GM18517 (cell line): ENCODE data around the gene FOLR1.
"Not testable (repeated sequence)": the region's sequence is repeated elsewhere in the genome, so short reads cannot be mapped to it uniquely, and the experiment has no call there.

Source experiments
- ATAC-seq: cut with Tn5 transposase; IDR thresholded peaks from one replicate; pipeline ENCODE4 v1.9.1; 2021; ENCODE audit warnings: mild to moderate bottlenecking, moderate library complexity; ENCODE audit not compliant: unreplicated experiment

FOLR1 gene

DNA sequence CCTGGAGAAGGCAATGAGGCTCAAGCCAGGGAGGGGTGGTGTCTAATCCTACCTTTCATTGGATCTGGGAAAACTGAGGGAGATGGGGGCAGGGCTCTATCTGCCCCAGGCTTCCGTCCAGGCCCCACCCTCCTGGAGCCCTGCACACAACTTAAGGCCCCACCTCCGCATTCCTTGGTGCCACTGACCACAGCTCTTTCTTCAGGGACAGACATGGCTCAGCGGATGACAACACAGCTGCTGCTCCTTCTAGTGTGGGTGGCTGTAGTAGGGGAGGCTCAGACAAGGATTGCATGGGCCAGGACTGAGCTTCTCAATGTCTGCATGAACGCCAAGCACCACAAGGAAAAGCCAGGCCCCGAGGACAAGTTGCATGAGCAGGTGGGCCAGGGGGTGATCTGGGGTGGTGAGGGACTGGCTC is at the start of gene FOLR1:
Gene FOLR1 (plus strand): TSS at position 180 of the 421 bp plus-strand sequence. CDS start 34 bp downstream, at position 214.
- no peak for ATAC-seq

DNA sequence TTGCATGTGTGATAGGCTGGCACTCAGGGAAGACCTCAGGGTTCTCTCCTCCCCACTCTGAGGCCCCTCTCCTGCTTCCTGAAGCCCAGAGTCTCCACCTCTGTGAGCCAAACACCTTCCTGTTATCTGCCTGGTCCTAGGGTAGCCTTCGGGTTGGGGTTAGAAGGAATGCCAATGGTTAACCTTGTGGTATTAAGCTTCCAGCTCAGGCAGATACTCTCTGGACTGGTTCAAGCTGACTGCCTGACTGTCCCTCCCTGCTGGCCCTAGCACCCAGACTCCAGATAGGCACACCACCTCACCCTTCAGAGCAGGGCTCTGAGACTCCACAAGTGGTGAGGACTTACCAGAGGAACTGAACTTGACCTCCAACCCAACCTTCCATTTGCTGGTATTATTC is 49.4 kb upstream of the FOLR1 start:
- not testable (repeated sequence) for ATAC-seq

DNA sequence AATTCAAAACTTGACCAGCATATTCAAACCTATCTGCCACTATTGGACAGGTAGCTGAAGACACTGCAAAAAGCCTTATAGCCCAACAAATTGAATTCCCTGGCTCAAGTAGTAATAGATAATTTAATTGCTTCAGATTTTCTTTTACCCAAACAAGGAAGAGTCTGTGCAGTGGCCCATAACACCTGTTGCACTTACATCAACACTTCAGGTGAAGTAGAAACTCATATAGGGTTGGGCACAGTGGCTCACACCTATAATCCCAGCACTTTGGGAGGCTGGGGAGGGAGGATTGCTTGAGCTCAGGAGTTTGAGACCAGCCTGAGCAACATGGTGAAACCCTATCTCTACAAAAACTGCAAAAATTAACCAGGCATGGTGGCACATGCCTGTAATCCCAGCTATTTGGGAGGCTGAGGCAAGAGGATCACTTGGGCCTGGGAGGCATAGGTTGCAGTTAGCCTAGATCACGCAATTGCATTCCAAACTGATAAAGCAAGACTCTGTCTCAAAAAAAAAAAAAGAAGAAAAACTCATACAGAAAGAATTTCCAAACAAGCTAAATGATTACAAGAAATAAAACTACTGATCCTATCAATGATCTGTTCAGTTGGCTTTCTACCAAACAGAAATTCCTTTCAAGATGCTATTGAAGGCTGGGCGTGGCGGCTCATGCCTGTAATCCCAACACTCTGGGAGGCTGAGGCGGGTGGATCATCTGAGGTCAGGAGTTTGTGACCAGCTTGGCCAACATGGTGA is 47.0 kb upstream of the FOLR1 start:
- no peak for ATAC-seq

DNA sequence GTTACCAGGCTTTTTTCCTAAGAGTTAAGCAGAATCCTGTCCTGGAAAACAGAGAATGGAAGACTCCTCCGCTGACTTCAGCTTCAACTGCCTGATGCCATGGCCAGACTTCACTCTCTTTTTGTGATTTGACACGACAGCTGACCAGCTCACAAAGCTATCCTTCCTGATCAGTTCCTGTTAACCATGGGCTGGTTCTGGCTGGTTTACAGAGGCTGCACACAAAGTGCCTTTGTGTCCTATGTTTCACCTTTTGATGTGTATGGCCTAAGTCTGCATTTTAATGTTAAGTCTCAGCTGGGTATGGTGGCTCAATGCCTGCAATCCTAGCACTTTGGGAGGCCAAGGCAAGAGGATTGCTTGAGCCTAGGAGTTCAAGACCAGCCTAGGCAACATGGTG is 45.3 kb upstream of the FOLR1 start:
- ATAC-seq, result no peak

DNA sequence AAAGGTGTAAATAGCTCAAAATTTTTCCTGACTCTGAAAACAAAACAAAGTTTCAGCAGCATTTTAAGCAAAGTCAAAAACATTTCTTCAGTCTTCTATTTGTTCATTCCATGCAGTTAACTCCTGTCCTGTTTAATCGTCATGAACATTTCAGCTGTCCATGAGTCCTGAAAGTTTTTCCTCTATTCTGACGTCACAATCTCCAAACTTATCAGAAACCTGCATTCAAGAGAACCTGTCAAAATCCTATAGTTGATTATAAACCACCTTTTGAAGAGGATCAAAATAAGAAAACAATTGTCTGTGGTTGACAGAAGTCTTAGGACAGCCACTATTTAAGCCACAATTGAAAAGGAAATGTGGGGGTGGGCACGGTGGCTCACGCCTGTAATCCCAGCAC is 41.1 kb upstream of the FOLR1 start:
- no peak for ATAC-seq

DNA sequence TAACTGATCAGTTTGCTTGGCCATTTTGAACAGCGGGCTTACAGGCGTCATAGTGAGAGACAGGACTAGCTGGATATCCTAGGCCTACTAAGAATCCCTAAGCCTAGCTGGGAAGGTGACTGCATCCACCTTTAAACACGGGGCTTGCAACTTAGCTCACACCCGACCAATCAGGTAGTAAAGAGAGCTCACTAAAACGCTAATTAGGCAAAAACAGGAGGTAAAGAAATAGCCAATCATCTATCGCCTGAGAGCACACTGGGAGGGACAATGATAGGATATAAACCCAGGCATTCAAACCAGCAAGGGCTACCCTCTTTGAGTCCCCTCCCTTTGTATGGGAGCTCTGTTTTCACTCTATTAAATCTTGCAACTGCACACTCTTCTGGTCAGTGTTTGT is 38.1 kb upstream of the FOLR1 start:
- not testable (repeated sequence) for ATAC-seq

DNA sequence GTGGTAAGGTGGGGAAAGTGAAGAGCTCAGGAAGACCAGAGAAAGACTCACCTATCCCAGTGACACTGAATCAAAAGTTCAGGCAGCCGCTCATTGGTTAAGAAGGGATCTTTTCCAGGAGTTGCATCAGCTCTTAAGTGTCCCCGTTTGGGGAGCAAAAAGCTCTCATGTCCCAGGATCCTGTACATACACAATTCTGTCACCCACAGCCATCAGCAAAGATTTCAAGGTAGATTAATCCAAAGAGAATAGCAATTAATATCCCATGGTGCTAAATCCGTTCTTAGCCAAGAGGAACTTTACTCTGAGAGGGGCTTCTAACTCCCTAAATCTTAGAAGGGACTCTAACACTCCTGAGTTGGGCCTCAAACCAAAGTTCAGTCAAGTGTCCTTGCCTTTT is 37.1 kb upstream of the FOLR1 start:
- ATAC-seq, result no peak

DNA sequence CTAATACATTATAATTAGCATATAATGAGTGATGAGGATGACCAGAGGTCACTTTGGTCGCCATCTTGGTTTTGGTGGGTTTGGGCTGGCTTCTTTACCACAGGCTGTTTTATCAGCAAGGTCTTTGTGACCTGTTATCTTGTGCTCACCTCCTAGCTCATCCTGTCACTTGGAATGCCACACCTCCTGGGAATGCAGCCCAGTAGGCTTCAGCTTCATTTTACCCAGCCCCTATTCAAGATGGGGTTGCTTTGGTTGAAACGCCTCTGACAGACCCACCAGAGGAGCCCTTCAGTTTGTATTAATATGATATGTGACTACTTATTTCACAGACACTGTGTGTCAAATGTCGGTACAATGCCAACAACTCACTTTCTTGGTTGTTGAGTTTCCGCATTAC is 36.2 kb upstream of the FOLR1 start:
- ATAC-seq, result no peak

DNA sequence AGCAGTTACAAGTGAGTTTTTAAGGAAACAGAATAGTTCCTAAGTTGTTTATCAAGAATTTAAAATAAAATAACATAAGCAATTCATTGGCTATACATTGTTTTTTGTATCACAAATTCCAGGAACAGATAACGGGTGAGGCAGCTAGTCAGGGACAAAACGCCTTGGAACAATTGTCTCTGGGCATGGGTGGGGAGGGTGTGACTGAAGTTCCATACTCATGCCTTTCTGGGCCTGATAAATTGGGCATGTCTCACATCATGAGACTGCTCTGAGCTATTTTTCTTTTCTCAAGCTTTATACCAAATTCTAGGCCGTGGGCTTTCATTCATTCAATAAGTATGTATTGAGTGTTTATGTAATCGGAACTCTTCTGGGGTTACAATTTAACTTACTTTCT is 34.8 kb upstream of the FOLR1 start:
- no peak for ATAC-seq

DNA sequence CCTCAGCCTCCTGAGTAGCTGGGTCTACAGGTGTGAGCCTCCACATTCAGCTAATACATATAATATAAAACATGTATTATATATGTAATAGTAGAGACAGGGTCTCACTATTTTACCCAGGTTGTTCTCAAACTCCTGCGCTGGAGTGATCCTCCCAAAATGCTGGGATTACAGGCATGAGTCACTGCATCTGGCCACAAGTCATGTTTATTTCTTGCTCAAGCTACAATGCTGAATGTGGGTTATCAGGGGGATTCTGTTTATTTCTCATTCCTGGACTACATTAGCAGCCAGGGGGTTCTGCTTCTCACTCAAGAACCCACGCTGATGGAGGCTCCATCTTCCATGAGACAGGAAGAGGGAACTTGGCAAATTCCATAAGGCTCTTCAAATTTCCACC is 31.6 kb upstream of the FOLR1 start:
- no peak for ATAC-seq

DNA sequence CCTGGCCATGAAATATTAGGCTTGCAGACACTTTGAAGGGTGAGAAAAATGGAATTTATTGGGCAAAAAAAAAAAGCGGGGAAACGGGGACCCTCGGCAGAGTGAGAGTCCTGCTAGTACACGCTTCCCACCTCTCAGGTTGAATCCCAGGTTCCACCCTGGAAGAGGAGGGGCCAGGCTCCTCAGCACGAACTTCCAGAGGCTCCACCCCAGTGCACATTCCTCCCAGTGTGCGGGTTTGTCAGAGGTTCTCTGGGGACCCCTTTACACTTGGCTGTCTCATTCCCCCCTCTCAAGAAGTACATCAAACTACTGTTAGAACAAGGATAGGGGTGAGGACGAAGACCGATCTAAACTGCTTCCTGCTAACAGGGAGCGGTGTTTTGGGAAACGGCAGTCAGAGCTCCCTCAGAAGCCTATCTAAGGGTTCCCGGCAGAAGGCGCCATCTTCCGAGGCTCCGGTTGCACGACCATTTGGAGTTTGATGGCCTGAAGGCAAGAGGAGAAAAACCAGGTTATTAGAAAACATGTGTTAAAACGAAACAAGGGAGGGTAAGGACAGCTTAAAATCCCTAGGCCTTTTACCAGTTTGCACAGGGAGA is 28.9 kb upstream of the FOLR1 start:
- ATAC-seq, result no peak

DNA sequence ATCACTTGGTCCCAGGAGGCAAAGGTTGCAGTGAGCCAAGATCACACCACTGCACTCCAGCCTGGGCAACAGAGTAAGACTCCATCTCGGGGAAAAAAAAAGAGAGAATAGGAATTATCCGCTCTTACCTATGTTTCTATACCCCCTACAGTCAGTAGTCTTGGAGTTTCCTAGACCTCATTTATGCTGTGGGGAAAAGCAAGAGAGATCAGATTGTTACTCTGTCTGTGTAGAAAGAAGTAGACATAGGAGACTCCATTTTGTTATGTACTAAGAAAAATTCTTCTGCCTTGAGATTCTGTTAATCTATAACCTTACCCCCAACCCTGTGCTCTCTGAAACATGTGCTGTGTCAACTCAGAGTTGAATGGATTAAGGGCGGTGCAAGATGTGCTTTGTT is 27.8 kb upstream of the FOLR1 start:
- ATAC-seq, result not testable (repeated sequence)

DNA sequence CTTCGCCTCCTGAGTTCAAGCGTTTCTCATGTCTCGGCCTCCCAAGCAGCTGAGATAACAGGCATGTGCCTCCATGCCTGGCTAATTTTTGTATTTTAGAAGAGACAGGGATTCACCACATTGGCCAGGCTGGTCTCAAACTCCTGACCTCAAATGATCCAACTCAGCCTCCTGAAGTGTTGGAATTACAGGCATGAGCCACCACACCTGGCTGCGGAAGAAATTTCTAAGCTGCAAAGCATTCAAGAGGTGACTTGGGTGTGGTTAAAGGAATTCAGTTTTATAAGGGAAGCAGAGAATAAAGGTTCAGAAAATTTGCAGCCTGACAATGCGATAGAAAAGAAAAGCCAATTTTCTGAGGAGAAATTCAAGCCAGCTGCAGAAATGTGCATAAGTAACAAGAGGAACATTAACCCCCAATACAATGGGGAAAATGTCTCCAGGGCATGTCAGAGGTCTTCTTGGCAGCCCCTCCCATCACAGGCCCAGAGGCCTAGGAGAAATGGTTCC is 22.8 kb upstream of the FOLR1 start:
- ATAC-seq, result not testable (repeated sequence)

DNA sequence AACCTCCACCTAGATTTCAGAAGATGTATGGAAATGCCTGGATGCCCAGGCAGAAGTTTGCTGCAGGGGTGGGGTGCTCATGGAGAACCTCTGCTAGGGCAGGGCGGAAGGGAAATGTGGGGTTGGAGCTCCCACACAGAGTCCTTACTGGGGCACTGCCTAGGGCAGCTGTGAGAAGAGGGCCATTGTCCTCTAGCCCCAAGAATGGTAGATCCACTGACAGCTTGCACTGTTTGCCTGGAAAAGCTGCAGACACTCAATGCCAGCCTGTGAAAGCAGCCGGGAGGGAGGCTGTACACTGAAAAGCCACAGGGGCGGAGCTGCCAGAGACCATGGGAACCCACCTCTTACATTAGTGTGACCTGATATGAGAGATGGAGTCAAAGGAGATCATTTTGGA is 22.2 kb upstream of the FOLR1 start:
- not testable (repeated sequence) for ATAC-seq

DNA sequence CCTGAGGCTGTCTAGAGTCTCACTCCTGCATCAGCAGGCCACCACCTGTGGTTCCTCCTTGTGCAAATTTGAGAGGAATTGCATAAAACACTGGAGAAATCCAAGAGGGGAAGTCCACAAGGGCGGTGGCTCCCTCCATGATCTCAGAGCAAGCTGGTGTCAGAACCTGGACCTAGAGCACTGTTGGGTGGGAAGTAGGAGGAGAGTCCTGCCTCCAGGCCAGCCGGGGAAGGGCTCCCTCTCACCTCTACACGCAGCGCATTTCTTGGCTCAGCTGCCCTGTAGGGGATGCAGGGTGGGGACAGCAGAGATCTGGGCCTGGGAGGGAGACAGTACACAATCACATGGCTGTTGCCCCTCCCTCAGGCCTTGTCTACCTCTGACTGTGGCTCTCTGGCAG is 19.9 kb upstream of the FOLR1 start:
- not testable (repeated sequence) for ATAC-seq

DNA sequence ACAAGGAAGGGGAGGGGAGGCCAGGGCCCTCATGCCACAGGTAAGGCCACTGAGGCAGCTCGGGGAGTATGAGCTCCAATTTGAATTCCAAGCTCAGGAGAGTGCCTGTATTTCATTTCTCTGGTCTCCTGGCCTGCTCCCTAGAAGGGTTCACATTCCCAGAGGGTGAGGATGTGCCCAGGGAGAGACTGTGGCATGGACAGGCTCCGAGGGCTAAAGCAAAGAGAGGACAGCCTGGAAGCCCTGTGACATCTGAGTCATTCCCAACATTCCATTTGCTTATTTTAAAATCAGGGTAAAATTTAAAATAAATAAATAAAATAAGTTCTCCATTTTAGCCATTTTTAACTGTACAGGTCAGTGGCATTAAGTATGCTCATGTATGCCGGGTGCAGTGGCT is 18.6 kb upstream of the FOLR1 start:
- no peak for ATAC-seq

DNA sequence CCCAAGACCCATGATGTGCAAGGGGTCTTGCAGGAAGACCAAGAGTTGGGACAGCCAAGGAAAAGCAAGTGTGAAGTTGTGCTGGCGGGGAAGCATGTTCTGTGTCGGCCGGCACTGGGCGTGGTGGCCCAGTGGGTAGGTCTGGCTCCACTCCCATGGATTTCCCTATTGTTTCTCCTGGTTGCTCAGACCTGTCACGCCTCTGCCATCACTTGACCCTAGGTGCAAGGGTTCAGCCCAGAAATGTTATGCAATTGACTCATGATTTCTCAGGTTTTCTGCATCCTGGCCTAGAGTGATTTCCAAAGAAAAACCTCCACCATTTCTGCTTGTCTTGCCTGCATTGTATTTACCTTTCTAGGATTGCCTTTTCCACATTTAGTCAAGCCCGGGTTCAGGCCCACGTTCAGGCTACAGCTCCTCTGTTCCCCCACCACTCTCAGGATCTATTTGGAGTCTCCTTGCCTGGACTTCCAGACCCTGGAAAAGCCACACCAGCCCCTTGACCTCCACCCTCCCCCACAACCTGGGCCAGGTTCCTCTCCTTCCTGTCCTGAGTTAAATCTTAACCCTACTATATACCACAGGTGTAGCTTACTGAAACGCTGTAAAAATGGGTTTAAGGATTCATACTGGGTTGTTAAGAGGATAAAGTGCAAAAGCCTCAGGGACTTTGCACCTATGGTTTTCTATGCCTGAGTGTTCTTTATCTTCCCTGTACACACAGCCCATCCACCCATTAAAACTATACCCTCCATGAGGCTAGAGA is 17.5 kb upstream of the FOLR1 start:
- no peak for ATAC-seq

DNA sequence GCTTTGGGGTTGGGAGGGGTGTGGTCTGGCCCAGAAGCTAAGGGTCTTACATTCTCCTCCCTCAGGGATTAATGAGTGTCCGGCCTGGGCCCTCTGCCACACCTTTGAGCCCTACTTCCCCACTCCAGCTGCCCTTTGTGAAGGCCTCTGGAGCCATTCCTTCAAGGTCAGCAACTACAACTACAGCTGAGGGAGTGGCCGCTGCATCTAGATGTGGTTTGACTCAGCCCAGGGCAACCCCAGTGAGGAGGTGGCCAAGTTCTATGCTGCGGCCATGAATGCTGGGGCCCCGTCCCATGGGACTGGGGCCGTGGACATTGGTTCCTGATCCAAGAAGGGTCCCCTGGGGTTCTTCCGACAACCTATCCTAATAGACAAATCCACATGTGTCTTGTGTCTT is 14.3 kb upstream of the FOLR1 start:
- ATAC-seq, result no peak

DNA sequence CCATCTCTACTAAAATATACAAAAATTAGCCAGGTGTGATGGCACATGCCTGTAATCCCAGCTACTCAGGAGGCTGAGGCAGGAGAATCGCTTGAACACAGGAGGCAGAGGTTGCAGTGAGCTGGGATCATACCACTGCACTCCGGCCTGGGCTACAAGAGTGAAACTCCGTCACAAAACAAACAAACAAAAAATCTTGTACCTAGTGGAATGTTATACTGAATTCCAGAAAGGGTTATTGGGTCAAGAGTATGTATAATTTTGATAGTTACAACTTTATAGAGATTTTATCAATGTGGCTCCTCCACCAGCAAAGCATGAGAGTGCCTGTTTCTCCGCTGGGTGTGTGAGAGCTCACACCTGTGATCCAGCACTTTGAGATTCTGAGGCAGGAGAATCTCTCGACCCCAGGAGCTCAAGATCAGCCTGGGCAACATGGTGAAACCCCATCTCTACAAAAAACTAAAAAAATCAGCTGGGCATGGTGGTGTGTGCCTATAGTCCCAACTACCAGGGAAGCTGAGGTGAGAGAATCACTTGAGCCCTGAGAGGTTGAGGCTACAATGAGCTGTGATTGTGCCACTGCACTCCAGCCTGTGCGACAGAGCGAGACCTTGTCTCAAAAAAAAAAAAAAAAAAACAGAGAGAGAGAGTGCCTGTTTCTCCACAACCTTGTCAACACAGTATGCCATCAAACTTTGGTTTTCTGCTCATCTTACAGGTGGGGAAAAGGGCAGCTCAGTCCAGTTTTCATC is 12.7 kb upstream of the FOLR1 start:
- ATAC-seq, result no peak

DNA sequence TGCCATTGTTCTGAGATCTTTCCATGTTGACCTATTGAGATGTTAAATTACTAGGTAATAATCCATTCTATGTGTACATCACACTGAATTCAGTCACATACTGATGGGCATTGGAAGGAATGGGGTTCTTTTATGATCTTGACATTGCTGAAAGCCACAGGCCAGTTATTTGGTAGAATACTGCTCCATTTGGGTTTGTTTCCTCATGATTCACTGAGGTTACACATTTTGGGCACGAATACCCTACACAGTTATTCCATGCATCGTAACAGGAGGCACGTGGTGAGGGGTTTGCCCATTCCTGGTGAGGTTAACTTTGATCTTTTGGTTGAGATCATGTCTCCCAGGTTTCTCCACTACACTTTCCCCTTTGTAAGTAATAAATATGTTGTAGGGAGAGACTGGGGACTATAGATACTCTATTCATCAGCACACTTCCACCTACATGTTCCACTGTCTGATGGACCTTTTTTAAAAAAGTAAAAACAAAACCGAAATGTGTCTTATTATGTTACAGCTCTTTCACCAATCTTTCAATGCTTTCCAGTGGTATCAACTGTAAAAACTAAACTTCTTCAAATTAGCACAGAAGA is 12.0 kb upstream of the FOLR1 start:
- ATAC-seq, result no peak
